A549 (cell line): ENCODE results near the gene TSPAN3.

Experiments
- BCL3 ChIP-seq: fragments of >200 bp; sonication (Bioruptor Twin); formaldehyde crosslinking; IDR thresholded peaks from 3 replicates; pipeline ENCODE4 v1.6.1; 2016
- BHLHE40 ChIP-seq: IDR thresholded peaks from 2 replicates; pipeline ENCODE4 v1.6.1; 2012; ENCODE audit warnings: low read depth, low read length, inconsistent platforms
- CTCF ChIP-seq: fragments of >200 bp; sonication (Bioruptor Twin); formaldehyde crosslinking; IDR thresholded peaks from 3 replicates; pipeline ENCODE4 v1.5.1; 2016
- EHMT2 ChIP-seq: fragments of 200-600 bp; sonication (generic); IDR thresholded peaks from 2 replicates; pipeline ENCODE4 v1.6.1; 2016; ENCODE audit warnings: antibody characterized with exemption, low read depth, mild to moderate bottlenecking, moderate library complexity
- EP300 ChIP-seq, 2 experiments: fragments of >200 bp; sonication (Bioruptor Twin); formaldehyde crosslinking; IDR thresholded peaks; 2 replicates in 1 of 2; 3 replicates in 1 of 2; pipeline ENCODE4 v1.6.1; 2016 to 2017
- KDM1A ChIP-seq: fragments of 200-600 bp; sonication (generic); IDR thresholded peaks from 2 replicates; pipeline ENCODE4 v1.6.1; 2016; ENCODE audit warnings: low read depth, mild to moderate bottlenecking
- NFE2L2 ChIP-seq: fragments of 150-350 bp; conservative IDR thresholded peaks from 2 replicates; pipeline ENCODE4 v1.6.1; 2014; ENCODE audit warnings: low read length
- RAD21 ChIP-seq, 2 experiments: fragments of >200 bp in 1 of 2; sonication (Bioruptor Twin) in 1 of 2; formaldehyde crosslinking in 1 of 2; IDR thresholded peaks in 1 of 2; conservative IDR thresholded peaks in 1 of 2; 2 replicates in 1 of 2; 3 replicates in 1 of 2; pipeline ENCODE4 v1.6.1; 2012 to 2018; ENCODE audit warnings: inconsistent platforms in 1 of 2
- REST ChIP-seq: fragments of 200-600 bp; sonication (generic); IDR thresholded peaks from 2 replicates; pipeline ENCODE4 v1.6.1; 2016; ENCODE audit warnings: antibody characterized with exemption, mild to moderate bottlenecking, moderate library complexity
- RNF2 ChIP-seq: fragments of 200-600 bp; sonication (generic); IDR thresholded peaks from 2 replicates; pipeline ENCODE4 v1.6.1; 2016; ENCODE audit warnings: low read depth, mild to moderate bottlenecking, antibody characterized with exemption, moderate library complexity, borderline replicate concordance

DNA sequence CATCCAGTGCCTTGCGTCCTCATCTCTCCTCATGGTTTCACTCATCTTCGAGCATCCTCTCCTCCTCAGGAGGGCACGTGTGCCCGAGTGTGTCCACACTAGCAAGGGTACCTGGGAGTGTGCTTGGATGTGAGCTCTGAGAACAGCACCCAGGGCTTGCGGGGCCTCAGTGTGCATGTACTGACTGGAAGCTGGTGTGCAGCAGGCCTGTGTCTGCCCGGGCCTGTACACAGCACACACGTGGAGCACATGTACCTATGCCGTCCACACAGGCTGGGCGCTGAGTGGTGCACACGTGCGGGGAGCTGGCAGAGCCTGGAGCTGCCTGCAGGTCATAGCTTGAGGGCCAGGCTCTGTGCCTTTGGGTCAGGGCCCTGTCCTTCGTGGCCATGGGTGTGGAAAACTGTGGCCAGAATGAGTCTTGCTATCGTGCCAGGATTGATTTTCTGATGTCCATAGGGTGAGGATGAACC lies 34.9 kb downstream of the TSPAN3 start:
- TF ChIP-seq CTCF (no peak), KDM1A (no peak), BCL3 (no peak), NFE2L2 (no peak), REST (no peak), EP300 (IDR thresholded peaks at IDR 0.05) (no peak), EHMT2 (no peak), RAD21 (conservative IDR thresholded peaks at IDR 0.05 in 1 of 2, IDR thresholded peaks at IDR 0.05 in 1 of 2) (no peak), BHLHE40 (no peak), RNF2 (no peak)
